GM19193 (cell line): ENCODE results near the gene NDUFAF4.

Experiments
- POLR2A ChIP-seq: IDR thresholded peaks from 4 replicates; pipeline ENCODE4 v1.6.1; 2011; ENCODE audit not compliant: insufficient read depth, insufficient read length; ENCODE audit errors: extremely low read depth

NDUFAF4 gene

DNA sequence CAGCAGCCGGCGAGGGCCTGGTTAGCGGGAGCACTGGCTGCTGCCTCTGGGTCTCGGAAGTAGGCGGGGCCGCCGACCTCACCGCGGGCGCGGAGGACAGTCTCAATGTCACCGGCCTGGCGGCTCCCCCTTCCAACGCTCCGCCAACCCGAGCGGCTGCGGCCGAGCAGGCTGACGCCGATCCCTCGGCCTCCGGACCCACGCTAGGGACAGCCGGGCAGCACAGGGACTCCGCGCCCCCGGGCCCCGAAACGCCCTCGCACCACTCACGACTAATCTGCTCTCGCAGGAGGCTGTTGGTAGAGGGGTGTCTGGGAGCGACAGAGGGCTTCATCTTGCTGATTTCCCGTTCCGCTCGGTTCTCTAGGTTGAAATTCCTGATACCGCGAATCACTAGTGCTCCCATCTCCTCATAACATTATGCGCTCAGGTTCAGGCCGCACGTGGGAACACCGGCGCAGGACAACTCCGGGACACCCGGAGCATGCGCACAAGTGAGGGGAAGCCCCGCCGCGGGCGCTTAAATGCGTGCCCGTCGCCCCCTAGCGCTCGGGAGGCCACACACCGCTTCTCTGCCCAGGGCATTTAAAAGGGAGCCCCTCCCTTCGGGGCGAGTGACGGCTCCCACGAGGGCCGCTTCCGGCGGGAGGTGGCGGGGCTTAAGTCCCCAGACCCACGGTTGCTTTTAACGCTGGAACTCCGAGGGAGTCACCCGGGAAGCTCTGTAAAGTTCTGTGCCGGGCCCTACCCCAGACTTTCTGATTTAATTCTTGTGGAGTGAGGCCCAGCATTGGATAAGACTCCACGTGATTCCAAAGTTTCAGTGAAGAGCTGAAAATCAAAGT, at the start of gene NDUFAF4:
NDUFAF4 (minus strand) TSS at position 496 of the 845 bp plus-strand sequence; CDS start at position 406, 90 bp downstream.
- peak; percentile 77 for TF ChIP-seq POLR2A

DNA sequence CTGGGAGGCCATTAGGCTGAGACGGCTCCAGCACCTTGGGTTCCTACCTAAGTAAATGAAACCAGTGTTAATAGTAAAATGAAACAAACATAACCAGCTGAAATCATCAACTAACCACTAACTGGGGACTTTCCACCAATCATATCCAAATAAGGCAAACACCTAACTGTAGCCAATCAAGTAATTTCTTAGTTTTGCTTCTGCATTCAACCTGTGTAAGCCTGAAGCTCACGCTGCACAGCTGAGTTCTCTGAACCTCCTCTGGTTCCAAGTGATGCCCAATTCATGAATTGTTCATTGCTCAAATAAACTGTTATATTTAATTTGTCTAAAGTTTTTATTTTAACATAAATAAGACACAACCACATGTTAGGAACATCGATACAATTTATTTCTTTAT, 49.4 kb upstream of the NDUFAF4 start:
- TF ChIP-seq POLR2A = no peak

GRCh38 chr6:96943555-96944215, 46.0 kb upstream of the NDUFAF4 start:
- TF ChIP-seq POLR2A = no peak

GRCh38 chr6:96942676-96943075, 45.0 kb upstream of the NDUFAF4 start:
- no peak for TF ChIP-seq POLR2A

DNA sequence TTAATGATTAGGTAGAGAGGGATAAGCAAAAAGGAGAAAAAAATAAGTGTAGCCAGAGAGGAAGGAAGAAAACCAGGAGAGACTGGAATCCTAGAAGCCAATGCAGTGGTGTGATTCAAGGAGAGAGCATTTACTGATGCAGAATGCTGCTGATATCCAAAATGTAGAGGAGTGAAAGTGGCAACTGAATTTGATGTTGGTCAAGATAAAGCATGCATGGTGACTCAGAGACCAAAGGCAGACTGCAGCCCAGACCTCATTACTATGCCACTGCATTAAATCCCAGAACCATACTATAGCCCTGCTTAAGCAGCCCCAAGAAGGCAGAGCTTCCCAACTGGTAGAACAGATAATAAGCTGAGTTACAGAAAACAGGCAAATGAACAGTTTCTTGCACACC, 42.6 kb upstream of the NDUFAF4 start:
- no peak for TF ChIP-seq POLR2A

GRCh38 chr6:96939007-96939805, 41.5 kb upstream of the NDUFAF4 start:
- TF ChIP-seq POLR2A = no peak

- TF ChIP-seq POLR2A = no peak
Measured at GRCh38 chr6:96934087-96934486, 36.4 kb upstream of the NDUFAF4 start.

DNA sequence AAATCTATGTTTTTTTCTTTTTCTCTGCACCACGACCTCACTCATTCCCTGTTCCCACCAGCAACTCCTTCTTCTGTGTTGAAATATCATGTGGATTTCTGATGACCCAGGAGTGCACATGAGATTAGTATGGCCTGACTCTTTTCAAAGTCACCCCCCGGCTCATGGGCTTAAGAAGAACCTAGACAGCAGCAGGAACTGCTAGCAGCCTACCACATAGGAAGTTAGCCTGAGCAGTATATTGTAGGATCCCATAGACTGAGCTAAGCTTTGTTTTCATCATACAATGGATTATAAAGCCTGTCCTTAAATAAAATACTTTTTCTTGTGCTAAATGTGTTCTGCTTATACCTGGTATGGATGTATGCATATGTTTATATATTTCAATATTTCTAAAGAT, 33.5 kb upstream of the NDUFAF4 start:
- no peak for TF ChIP-seq POLR2A

DNA sequence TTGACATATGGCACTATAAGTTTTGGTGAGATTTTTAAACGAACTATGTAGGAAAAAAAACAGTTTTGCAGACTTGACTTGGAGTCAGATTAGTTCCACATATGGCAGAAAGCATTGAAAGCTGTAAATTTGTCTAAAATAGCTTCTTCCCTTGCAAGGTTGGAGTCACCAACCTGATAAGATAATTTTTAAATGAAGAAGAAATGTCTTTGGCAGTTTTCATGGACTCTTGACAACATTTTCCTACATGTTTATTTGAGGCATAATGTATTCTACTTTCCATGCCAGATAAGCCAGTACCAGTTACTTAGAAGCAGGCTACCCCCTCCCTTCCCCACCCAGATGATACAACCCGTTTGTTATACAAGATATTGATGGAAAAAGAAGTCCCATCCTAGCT, 32.0 kb upstream of the NDUFAF4 start:
- TF ChIP-seq POLR2A = no peak

GRCh38 chr6:96927660-96928059, 30.0 kb upstream of the NDUFAF4 start:
- TF ChIP-seq POLR2A = no peak

- no peak for TF ChIP-seq POLR2A
Measured at GRCh38 chr6:96926425-96926824, 28.7 kb upstream of the NDUFAF4 start.

- TF ChIP-seq POLR2A = no peak
Measured at GRCh38 chr6:96925290-96925687, 27.6 kb upstream of the NDUFAF4 start.

- TF ChIP-seq POLR2A = peak; percentile 70
Measured at GRCh38 chr6:96923871-96924493, 26.3 kb upstream of the NDUFAF4 start.

GRCh38 chr6:96923400-96923799, 25.7 kb upstream of the NDUFAF4 start:
- no peak for TF ChIP-seq POLR2A

GRCh38 chr6:96917098-96917497, 19.4 kb upstream of the NDUFAF4 start:
- TF ChIP-seq POLR2A = no peak
